ENCODE results near the gene HSD17B3.

- TF ChIP-seq CTCF (IDR thresholded peaks at IDR 0.05) (no peak), POLR2A (IDR thresholded peaks at IDR 0.05) (no peak), EP300 (IDR thresholded peaks at IDR 0.05) (no peak), POLR2AphosphoS5 (IDR thresholded peaks at IDR 0.05) (no peak)
These were observed 52.2 kb downstream of the HSD17B3 start for GRCh38 chr9:96249746-96250145.

Data from sigmoid colon (tissue), 4 donors.